GM19395 (cell line): ENCODE measurements around the gene SPPL3.

Experiments
- ATAC-seq: cut with Tn5 transposase; IDR thresholded peaks from one replicate; pipeline ENCODE4 v1.9.1; 2021; ENCODE audit warnings: mild to moderate bottlenecking, moderate library complexity; ENCODE audit not compliant: unreplicated experiment

Gene SPPL3

DNA sequence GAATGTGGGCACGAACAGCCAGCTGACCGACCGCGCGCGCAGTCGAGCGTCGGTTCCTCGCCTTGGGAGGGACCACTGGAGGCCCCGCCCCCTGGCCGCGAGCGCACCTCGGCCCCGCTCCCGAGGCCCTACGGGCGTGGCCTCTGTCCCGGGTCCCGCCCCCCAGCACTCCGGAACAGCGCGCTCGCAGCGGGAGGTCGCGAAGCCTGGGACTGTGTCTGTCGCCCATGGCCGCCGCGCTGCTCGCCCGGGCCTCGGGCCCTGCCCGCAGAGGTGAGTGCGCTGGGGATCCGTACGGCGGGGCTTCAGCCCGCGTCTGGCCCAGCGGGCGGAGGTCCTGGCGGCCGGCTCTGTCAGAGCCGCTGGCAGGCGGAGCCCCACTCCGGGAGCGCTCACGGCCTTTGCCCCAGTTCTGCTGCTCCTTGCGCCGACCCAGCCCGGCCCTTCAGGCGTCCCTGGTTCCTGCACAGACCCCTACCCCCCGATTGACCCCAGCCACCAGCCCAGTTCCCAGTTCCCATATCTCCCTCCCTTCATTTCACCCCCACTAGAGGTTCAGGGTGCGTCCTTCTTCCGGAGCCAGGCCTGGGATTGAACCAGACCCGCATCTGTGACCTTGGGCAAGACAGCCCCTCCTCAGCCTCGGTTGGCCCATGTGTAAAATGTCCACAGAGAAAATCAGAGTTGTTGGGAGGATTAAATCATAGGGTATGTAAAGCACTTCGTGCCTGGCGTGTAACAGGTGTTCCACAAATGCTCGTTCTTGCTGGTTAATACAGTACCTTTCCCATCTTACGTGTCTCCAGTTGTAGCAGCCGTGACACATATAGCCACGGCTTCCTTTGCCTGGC is 178.3 kb downstream of the SPPL3 start, which contains the start of gene ACADS:
ACADS (plus strand) TSS at position 168 of the 851 bp plus-strand sequence; CDS start at position 228, 60 bp downstream.
- ATAC-seq: peak; percentile 87

DNA sequence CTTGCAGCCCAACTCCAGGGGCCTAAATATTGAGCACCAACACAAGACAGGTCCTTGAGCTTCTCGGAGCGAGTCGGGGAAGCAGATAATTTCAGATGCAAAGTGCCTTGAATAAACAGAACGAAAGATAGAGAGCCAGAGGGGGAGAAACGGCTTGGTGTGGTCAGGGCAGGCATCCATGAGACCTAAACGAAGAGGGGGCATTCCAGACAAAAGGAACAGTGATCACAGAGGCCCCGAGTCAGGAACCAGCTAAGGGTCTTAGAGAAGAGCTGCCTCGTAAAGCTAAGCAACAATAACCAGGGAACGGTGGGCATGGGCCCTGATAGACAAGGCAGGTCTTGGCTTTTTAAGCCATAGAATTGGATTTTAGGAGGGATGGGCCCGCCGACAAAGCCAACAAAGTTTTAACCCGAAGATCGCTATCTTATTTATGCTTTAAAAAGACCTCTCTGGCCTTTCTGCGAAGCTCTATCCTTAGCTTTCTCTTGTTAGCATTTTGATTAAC is 179.0 kb downstream of the SPPL3 start:
- no peak for ATAC-seq

- ATAC-seq: no peak
These were observed 179.4 kb downstream of the SPPL3 start for GRCh38 chr12:120724720-120725119.

DNA sequence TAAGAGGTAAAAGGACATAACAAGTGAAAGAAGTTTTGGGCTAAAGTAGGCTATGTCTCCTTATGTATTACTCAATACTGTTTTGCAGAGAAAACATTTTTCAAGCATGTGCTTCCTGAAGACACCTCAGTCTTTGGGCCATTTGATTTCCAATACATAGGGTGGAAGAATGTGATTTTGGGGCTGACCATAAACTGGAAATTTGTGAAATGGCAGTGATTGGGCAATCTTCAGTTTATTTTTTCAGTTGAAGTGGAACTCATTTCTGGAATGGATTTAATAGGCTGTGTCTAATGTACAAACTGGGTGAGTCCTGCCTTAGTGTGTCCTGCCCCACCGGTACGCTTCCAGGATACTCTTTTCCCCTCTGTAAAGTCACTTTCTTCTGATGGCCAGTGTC is 181.4 kb downstream of the SPPL3 start:
- ATAC-seq: no peak

- no peak for ATAC-seq
These were observed 182.3 kb downstream of the SPPL3 start for GRCh38 chr12:120721866-120722265.

GRCh38 chr12:120720987-120721801 is 183.0 kb downstream of the SPPL3 start:
- ATAC-seq: no peak

DNA sequence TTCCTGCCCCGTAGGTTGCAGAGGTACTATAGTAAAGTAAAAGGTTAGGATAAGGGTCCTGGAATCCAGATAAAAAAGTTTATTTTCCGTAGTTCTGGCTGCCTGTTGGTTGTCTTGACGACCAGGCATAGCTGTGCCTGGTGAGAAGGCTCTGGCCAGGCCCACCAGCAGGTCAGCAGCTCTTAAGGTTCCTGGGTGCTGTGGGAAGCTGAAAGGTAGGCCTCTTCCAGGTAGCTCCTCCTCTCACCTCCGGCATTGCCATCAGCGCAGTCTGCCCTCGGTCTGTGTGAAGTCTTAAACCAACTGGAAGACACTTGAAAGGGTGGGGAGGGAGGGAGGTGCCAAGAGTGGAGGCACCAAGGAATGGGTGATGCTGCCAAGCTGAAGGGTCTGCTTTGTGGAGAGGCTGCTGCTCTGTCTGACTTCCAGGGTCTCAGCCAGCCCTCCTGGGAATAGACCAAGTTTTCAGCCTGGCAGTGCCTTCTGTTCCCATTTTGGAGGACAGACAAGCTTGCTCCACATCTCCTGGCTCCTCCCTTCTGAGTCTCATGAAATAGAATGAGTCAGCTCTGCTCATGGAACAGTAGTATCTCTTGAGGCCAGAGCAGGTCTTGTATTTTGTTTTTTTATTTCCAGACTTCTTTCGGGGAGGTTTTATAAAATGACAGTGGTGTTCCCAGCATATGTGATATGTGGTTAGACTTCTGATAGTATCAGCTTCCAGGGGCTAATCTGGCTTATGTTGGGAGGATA is 183.7 kb downstream of the SPPL3 start:
- ATAC-seq: no peak

DNA sequence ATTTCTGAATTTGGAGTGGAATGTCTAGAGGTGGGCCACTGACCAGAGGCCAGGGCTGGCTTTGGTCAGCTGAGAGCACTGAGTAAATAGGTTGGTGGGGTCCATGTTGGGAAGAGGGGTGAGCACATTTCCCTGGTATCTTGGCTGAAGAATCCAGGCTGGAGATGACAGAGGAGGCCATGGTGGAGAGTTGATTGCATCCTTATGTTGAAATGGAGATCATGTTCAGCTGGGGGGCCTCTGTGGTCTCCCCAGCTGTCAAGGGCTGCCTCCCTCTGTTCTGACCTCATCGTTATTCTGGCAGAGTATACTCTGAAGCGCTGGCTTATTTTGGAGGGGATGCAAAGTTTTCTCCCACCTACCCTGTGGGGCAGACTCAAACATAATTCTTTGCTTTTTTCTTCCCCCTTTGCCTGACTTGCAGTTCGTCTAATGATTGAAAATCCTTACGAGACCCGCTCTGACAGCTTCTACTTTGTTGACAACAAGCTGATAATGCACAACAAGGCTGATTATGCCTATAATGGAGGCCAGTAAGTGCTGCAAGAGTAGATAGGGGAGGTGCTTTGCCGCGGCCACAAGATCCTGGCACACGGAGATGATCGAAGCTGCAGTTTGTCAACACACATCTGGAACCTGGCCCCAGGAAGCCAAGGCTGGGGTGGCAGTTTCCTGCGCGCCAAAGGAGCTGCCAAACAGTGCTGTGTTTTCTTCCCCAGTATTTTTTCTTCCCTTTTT is 184.5 kb downstream of the SPPL3 start:
- ATAC-seq: no peak

- no peak for ATAC-seq
These were observed 185.1 kb downstream of the SPPL3 start for GRCh38 chr12:120719072-120719471.

DNA sequence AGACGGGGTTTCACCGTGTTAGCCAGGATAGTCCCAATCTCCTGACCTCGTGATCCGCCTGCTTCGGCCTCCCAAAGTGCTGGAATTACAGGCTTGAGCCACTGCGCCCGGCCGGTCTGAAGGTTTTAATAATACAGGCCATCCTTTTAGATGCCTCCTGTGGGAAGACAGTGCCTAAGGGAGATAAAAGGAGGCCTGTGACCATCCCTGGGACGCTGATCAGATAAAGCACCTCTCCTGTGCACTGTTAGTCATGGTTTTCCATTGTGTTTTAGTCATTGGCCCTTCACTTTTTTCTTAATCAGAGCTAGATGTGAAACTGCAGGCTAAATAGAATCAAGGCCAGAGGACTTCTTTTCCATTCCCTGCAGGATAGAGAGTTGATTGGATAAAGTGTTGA is 186.1 kb downstream of the SPPL3 start:
- no peak for ATAC-seq

- no peak for ATAC-seq
These were observed 190.2 kb downstream of the SPPL3 start for GRCh38 chr12:120713861-120714482.

DNA sequence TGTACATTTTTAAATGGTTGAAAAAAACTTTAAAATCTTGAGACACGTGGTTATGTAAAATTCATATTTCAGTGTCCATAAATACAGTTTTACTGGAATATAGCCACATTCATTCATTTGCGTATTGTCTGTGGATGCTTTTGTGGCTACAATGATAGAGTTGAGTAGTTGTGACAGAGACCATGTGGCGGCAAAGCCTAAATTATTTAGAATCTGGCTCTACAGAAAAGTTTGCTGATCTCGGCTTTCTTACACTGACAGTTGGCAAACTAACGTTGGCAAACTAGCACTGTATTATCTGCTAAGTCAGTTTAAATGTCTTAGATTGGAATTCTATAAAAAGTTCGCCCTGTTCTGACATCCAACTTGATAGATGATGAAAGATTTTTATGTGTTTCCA is 191.5 kb downstream of the SPPL3 start:
- no peak for ATAC-seq
